H1 (cell line): ENCODE results near the gene AGFG1. TPM values are rescaled to one million over a fixed set of nuclear protein-coding genes. Genes with fewer than 3 reads are reported as not detected.

Experiments used
- CTCF ChIA-PET: fragments of 300-600 bp; sonication (Branson Sonifier 250); formaldehyde crosslinking; loops from one replicate; lab custom pipeline; 2021; ENCODE audit not compliant: partially characterized antibody; lab: Charles Lee
- POLR2A ChIA-PET: fragments of 300-600 bp; sonication (Branson Sonifier 250); formaldehyde crosslinking; loops from one replicate; lab custom pipeline; 2021; ENCODE audit warnings: inconsistent platforms; ENCODE audit not compliant: partially characterized antibody; lab: Charles Lee
- DNase-seq, 2 experiments: peaks; one replicate each; pipeline versions ENCODE4 v3.0.0 to v3.0.0-alpha.2; 2010 to 2022; ENCODE audit warnings: low spot score in 2 of 2, low read depth in 1 of 2, mixed read lengths in 1 of 2
- FAIRE-seq: peaks from 2 replicates; lab custom pipeline; 2011; peaks lifted over from hg19 to GRCh38; lab: Jason Lieb, UNC
- H2AFZ ChIP-seq: 2 replicates; pipeline ENCODE4 v1.8.1; 2012; ENCODE audit warnings: low read length, inconsistent platforms
- H2AK5ac ChIP-seq: 2 replicates; pipeline ENCODE4 v1.6.1; 2013; ENCODE audit warnings: low read depth, low read length
- H2BK120ac ChIP-seq: replicated peaks from 2 replicates; pipeline ENCODE3; 2013; ENCODE audit warnings: low read depth, low read length, inconsistent platforms
- H2BK12ac ChIP-seq: 2 replicates; pipeline ENCODE4 v1.6.1; 2013; ENCODE audit warnings: low read depth, low read length
- H2BK15ac ChIP-seq: 2 replicates; pipeline ENCODE4 v1.6.1; 2013; ENCODE audit warnings: low read length
- H2BK20ac ChIP-seq: 2 replicates; pipeline ENCODE4 v1.6.1; 2013; ENCODE audit warnings: low read length
- H2BK5ac ChIP-seq: 2 replicates; pipeline ENCODE4 v1.6.1; 2013; ENCODE audit warnings: low read depth, low read length
- H3K14ac ChIP-seq: 2 replicates; pipeline ENCODE4 v1.6.1; 2013; ENCODE audit warnings: inconsistent platforms; ENCODE audit not compliant: insufficient read length
- H3K18ac ChIP-seq: 2 replicates; pipeline ENCODE4 v1.6.1; 2013; ENCODE audit warnings: low read length; ENCODE audit errors: extremely low read depth
- H3K23ac ChIP-seq: 2 replicates; pipeline ENCODE4 v1.6.1; 2013; ENCODE audit warnings: inconsistent platforms; ENCODE audit not compliant: insufficient read length
- H3K23me2 ChIP-seq: 2 replicates; pipeline ENCODE4 v1.6.1; 2013; ENCODE audit warnings: low read depth, low read length
- H3K27ac ChIP-seq: 2 replicates; pipeline ENCODE4 v1.6.1; 2011; ENCODE audit warnings: low read depth, low read length, inconsistent platforms
- H3K27me3 ChIP-seq, 4 experiments: replicated peaks in 1 of 4; 1 replicate in 1 of 4; 2 replicates in 3 of 4; pipeline versions ENCODE4 v1.6.1 to v1.8.1; 2011 to 2013; ENCODE audit warnings: low read length in 3 of 4, mild to moderate bottlenecking in 3 of 4, inconsistent platforms in 2 of 4, mixed read lengths in 2 of 4, moderate library complexity in 1 of 4; ENCODE audit not compliant: control insufficient read depth in 3 of 4, insufficient read depth in 3 of 4; ENCODE audit errors: extremely low read depth in 1 of 4
- H3K36me3 ChIP-seq, 4 experiments: 2 replicates each; pipeline versions ENCODE4 v1.6.1 to v1.8.1; 2011 to 2013; ENCODE audit warnings: mild to moderate bottlenecking in 4 of 4, low read length in 3 of 4, moderate library complexity in 2 of 4, control low read depth in 1 of 4, inconsistent platforms in 1 of 4; ENCODE audit not compliant: insufficient read depth in 4 of 4, control insufficient read depth in 2 of 4
- H3K4ac ChIP-seq: replicated peaks from 2 replicates; pipeline ENCODE3; 2013; ENCODE audit warnings: low read length, low read depth, mixed read lengths, inconsistent platforms; ENCODE audit not compliant: insufficient read length
- H3K4me1 ChIP-seq, 4 experiments: replicated peaks in 1 of 4; 1 replicate in 1 of 4; 2 replicates in 3 of 4; pipeline versions ENCODE4 v1.6.1 to v1.8.1; 2011 to 2013; ENCODE audit warnings: low read length in 3 of 4, inconsistent platforms in 2 of 4, mixed read lengths in 1 of 4; ENCODE audit not compliant: insufficient read depth in 4 of 4, control insufficient read depth in 3 of 4
- H3K4me2 ChIP-seq, 2 experiments: 2 replicates each; pipeline versions ENCODE4 v1.6.1 to v1.8.1; 2011 to 2013; ENCODE audit warnings: low read depth in 2 of 2, low read length in 2 of 2, control low read depth in 1 of 2, inconsistent platforms in 1 of 2, mild to moderate bottlenecking in 1 of 2; ENCODE audit not compliant: insufficient read depth in 1 of 2
- H3K4me3 ChIP-seq, 4 experiments: fragments of 200-600, 300-600 bp in 1 of 4; sonication (generic), shearing (Covaris generic), sonication (Bioruptor Twin) in 1 of 4; 2 replicates each; pipeline versions ENCODE4 v1.5.1 to v1.8.1; 2011 to 2016; ENCODE audit warnings: low read length in 4 of 4, low read depth in 3 of 4, control low read depth in 2 of 4, inconsistent platforms in 2 of 4, mild to moderate bottlenecking in 2 of 4, mixed read lengths in 1 of 4, moderate library complexity in 1 of 4; ENCODE audit not compliant: insufficient read depth in 2 of 4; ENCODE audit errors: extremely low read depth in 1 of 4
- H3K56ac ChIP-seq: replicated peaks from 2 replicates; pipeline ENCODE3; 2013; ENCODE audit warnings: low read depth, mild to moderate bottlenecking, mixed read lengths, low read length, inconsistent platforms; ENCODE audit not compliant: insufficient read length
- H3K79me1 ChIP-seq: 2 replicates; pipeline ENCODE4 v1.6.1; 2013; ENCODE audit warnings: low read depth, low read length, control low read depth
- H3K79me2 ChIP-seq, 2 experiments: 2 replicates each; pipeline versions ENCODE4 v1.6.1 to v1.8.1; 2012 to 2013; ENCODE audit warnings: low read length in 2 of 2, mild to moderate bottlenecking in 2 of 2, inconsistent platforms in 1 of 2; ENCODE audit not compliant: insufficient read depth in 2 of 2, control insufficient read depth in 1 of 2
- H3K9ac ChIP-seq, 4 experiments: replicated peaks in 1 of 4; 1 replicate in 1 of 4; 2 replicates in 3 of 4; pipeline versions ENCODE4 v1.6.1 to v1.8.1; 2011 to 2013; ENCODE audit warnings: low read depth in 3 of 4, low read length in 3 of 4, control low read depth in 2 of 4, mild to moderate bottlenecking in 2 of 4, moderate library complexity in 2 of 4, inconsistent platforms in 1 of 4; ENCODE audit errors: extremely low read depth in 1 of 4
- H3K9me3 ChIP-seq, 2 experiments: 2 replicates each; pipeline versions ENCODE4 v1.6.1 to v1.8.1; 2012 to 2013; ENCODE audit warnings: mild to moderate bottlenecking in 2 of 2, moderate library complexity in 2 of 2, control low read depth in 1 of 2, inconsistent platforms in 1 of 2, low read depth in 1 of 2, low read length in 1 of 2, mixed read lengths in 1 of 2; ENCODE audit not compliant: insufficient read depth in 2 of 2
- H4K20me1 ChIP-seq, 2 experiments: replicated peaks in 1 of 2; 2 replicates each; pipeline versions ENCODE3 to v1.8.1; 2011 to 2013; ENCODE audit warnings: inconsistent platforms in 2 of 2, low read length in 2 of 2, mild to moderate bottlenecking in 1 of 2; ENCODE audit not compliant: insufficient read depth in 2 of 2, control insufficient read depth in 1 of 2
- H4K5ac ChIP-seq: 2 replicates; pipeline ENCODE4 v1.6.1; 2013; ENCODE audit warnings: low read length, low read depth, mixed read lengths, inconsistent platforms; ENCODE audit not compliant: insufficient read length
- H4K8ac ChIP-seq: 2 replicates; pipeline ENCODE4 v1.8.0; 2013; ENCODE audit warnings: mild to moderate bottlenecking, moderate library complexity, low read length, inconsistent platforms; ENCODE audit not compliant: insufficient read depth; ENCODE audit errors: extremely low read depth
- H4K91ac ChIP-seq: replicated peaks from 2 replicates; pipeline ENCODE3; 2013; ENCODE audit warnings: low read length, mixed read lengths, inconsistent platforms; ENCODE audit not compliant: insufficient read length
- JUN ChIP-seq: IDR thresholded peaks from 2 replicates; pipeline ENCODE4 v1.6.1; 2011; ENCODE audit warnings: low read depth, mild to moderate bottlenecking, improper control_type of control experiment, low read length
- WGBS, 2 experiments: shearing (Covaris generic) in 1 of 2; methylation state at CpG; one replicate each; pipeline versions ENCODE4 v1.1.6 to v1.1.7; 2013 to 2015; ENCODE audit warnings: low lambda C conversion rate in 2 of 2, mixed read lengths in 2 of 2, inconsistent platforms in 1 of 2, low coverage in 1 of 2, missing lambda C conversion rate in 1 of 2; ENCODE audit not compliant: insufficient replicate concordance in 2 of 2, insufficient coverage in 1 of 2, insufficient read length in 1 of 2; ENCODE audit errors: extremely low coverage in 1 of 2, missing lambda C conversion rate in 1 of 2; 5-methylcytosine and 5-hydroxymethylcytosine counted together
- polyA plus RNA-seq, 7 experiments: library from polyadenylated mRNA; depleted of rRNA in 3 of 7; stranded (reverse) in 5 of 7; unstranded in 2 of 7; fragments of >200 nt in 5 of 7; fragments of 200-250 nt in 2 of 7; gene quantifications; 1 replicate in 5 of 7; 2 replicates in 1 of 7; 4 replicates in 1 of 7; pipeline versions ENCODE4 v1.2.1 to v1.2.3, GENCODE V29; 2011 to 2013; ENCODE audit warnings: missing spikeins in 2 of 7, mixed read lengths in 2 of 7
- total RNA-seq: library from RNA; stranded (reverse); fragmentation: NEBNext Ultra II Directional; extraction: Animal tissue kit (Norgen Biotek cat#: 25700); gene quantifications from 2 replicates; pipeline ENCODE4 v1.2.1, GENCODE V29; 2021

AGFG1 gene
- total and polyA plus RNA-seq, 2 of the 8 experiments (the other 6 are each of a cell fraction or from before 2014, with no cell fraction given), result 102 to 147 TPM

- Histone ChIP-seq H2BK12ac (no peak overlapping the region), H3K4me3 (no peak overlapping the region), H3K4me2 (no peak overlapping the region), H3K18ac (no peak overlapping the region), H3K56ac (no peak overlapping the region), H3K79me1 (no peaks in the 10 kb centered on the region; the same call in 1 of the 2 replicates), H3K14ac (no peak overlapping the region), H3K36me3 (peaks cover 0 to 44% (median 10%) of the 10 kb centered on the region in 4 experiments; a peak in 6 of 8 replicates), H2BK120ac (no peak overlapping the region), H3K4me1 (no peaks in the 10 kb centered on the region), H3K23ac (no peak overlapping the region), H3K79me2 (peaks cover 0 to 15% of the 10 kb centered on the region in 2 experiments; a peak in 2 of 4 replicates), H3K4ac (no peak overlapping the region), H3K9me3 (no peaks in the 10 kb centered on the region), H2BK15ac (no peak overlapping the region), H4K91ac (no peak overlapping the region), H4K20me1 (peaks cover 0 to 3% of the 10 kb centered on the region in 2 experiments), H3K27ac (no peak overlapping the region), H4K5ac (no peak overlapping the region), H2BK5ac (no peak overlapping the region), H4K8ac (no peak overlapping the region), H2BK20ac (no peak overlapping the region), H3K23me2 (no peaks in the 10 kb centered on the region), H2AFZ (no peak overlapping the region), H3K9ac (no peak overlapping the region), H2AK5ac (no peak overlapping the region), H3K27me3 (no peaks in the 10 kb centered on the region)
- 93% methylated on average over 2 of the region's 2 CpGs; no CpG with 5 or more reads in 1 of the 2 experiments for WGBS, 2 experiments
- FAIRE-seq, result no peak
- DNase-seq, result no peak
- CTCF ChIA-PET, result interaction anchor here (0.9 kb wide), 1 partner anchor 98 kb away, joined by 3 read pairs; no protein-coding TSS in a partner anchor
- POLR2A ChIA-PET, result no interaction called here
- no peak for TF ChIP-seq JUN
Measured at GRCh38 chr2:227527351-227527750, 55.4 kb downstream of the AGFG1 start.
